OCI-LY3 (cell line): Measurements from ENCODE around the gene CFAP43.

ENCODE experiments used
- H2AFZ ChIP-seq: fragments of 200-600, 300-600 bp; shearing (Covaris generic); 2 replicates; pipeline ENCODE4 v1.6.0; 2014; ENCODE audit warnings: antibody characterized with exemption, low read depth, low read length
- H3K27ac ChIP-seq: fragments of 200-600, 300-600 bp; sonication (generic); 2 replicates; pipeline ENCODE4 v1.5.1; 2014; ENCODE audit warnings: mild to moderate bottlenecking, low read length, moderate library complexity, mixed read lengths
- H3K27me3 ChIP-seq: fragments of 200-600, 300-600 bp; sonication (generic); 2 replicates; pipeline ENCODE4 v1.6.1; 2014; ENCODE audit warnings: low read depth, low read length, mixed read lengths
- H3K36me3 ChIP-seq: fragments of 200-600, 300-600 bp; sonication (generic); replicated peaks from 2 replicates; pipeline ENCODE3; 2014; ENCODE audit warnings: low read depth, low read length, mixed read lengths
- H3K4me1 ChIP-seq: fragments of 300-600, 200-600 bp; sonication (generic); 2 replicates; pipeline ENCODE4 v1.6.1; 2014; ENCODE audit warnings: low read length, mixed read lengths
- H3K4me2 ChIP-seq: fragments of 200-600, 300-600 bp; sonication (generic); 2 replicates; pipeline ENCODE4 v1.6.1; 2014; ENCODE audit warnings: low read length, mixed read lengths
- H3K4me3 ChIP-seq: fragments of 300-600, 200-600 bp; sonication (generic); 2 replicates; pipeline ENCODE4 v1.5.1; 2014; ENCODE audit warnings: antibody characterized with exemption, mild to moderate bottlenecking, low read length, moderate library complexity
- H3K79me2 ChIP-seq: fragments of 300-600, 200-600 bp; shearing (Covaris generic); 2 replicates; pipeline ENCODE4 v1.6.1; 2014; ENCODE audit warnings: mild to moderate bottlenecking, low read length, mixed read lengths
- H3K9ac ChIP-seq: fragments of 300-600, 200-600 bp; shearing (Covaris generic); 2 replicates; pipeline ENCODE4 v1.6.0; 2014; ENCODE audit warnings: mild to moderate bottlenecking, low read length, moderate library complexity
- H3K9me3 ChIP-seq: fragments of 200-600, 300-600 bp; shearing (Covaris generic); 2 replicates; pipeline ENCODE4 v1.6.1; 2014; ENCODE audit warnings: low read length, mixed read lengths; ENCODE audit not compliant: insufficient read depth
- H4K20me1 ChIP-seq: fragments of 200-600, 300-600 bp; sonication (generic); 2 replicates; pipeline ENCODE4 v1.6.1; 2016; ENCODE audit warnings: low read length, mixed read lengths; ENCODE audit not compliant: insufficient read depth
- EZH2phosphoT487 ChIP-seq: fragments of 200-600 bp; shearing (Covaris generic); IDR thresholded peaks from 2 replicates; pipeline ENCODE4 v1.6.1; 2018; ENCODE audit warnings: antibody characterized with exemption, mixed run types, low read depth
- TF ChIP-seq, protein P1 (sequence below): fragments of 200-600, 300-600 bp; sonication (generic); IDR thresholded peaks from 2 replicates; pipeline ENCODE4 v1.5.1; 2014; ENCODE audit warnings: antibody characterized with exemption, low read length, low read depth

The CFAP43 gene

DNA sequence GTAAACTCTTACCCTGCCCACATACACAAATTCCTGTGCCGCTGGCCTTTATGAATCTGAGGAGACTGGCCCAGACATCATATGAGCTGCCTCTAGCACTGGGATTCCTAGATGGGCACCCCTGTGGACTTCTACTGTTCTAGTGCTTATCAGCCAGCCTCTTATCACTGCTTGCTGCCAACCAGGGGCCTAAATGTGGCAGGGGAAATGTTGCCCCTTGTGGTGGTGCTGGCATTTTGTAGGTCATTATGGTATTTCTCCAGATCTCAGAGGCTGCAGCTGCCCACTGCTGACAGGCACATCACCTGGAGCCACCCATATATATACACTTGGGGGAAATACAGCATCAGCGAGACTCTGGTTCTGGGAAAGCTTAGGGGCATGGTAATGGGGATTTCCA is 104.8 kb downstream of the CFAP43 start:
- TF ChIP-seq, protein P1, sequence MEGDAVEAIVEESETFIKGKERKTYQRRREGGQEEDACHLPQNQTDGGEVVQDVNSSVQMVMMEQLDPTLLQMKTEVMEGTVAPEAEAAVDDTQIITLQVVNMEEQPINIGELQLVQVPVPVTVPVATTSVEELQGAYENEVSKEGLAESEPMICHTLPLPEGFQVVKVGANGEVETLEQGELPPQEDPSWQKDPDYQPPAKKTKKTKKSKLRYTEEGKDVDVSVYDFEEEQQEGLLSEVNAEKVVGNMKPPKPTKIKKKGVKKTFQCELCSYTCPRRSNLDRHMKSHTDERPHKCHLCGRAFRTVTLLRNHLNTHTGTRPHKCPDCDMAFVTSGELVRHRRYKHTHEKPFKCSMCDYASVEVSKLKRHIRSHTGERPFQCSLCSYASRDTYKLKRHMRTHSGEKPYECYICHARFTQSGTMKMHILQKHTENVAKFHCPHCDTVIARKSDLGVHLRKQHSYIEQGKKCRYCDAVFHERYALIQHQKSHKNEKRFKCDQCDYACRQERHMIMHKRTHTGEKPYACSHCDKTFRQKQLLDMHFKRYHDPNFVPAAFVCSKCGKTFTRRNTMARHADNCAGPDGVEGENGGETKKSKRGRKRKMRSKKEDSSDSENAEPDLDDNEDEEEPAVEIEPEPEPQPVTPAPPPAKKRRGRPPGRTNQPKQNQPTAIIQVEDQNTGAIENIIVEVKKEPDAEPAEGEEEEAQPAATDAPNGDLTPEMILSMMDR, result peak; percentile 25
- TF ChIP-seq EZH2phosphoT487, result no peak

GRCh38 chr10:104123397-104123796 is 108.8 kb downstream of the CFAP43 start:
- Histone ChIP-seq H3K4me3 (no peak overlapping the region), H3K4me2 (no peak overlapping the region; the same call in 1 of the 2 replicates)

More for the DNA sequence above, 104.8 kb downstream of the CFAP43 start:
- Histone ChIP-seq H3K27me3 (no peaks in the 10 kb centered on the region), H3K27ac (no peak overlapping the region), H3K36me3 (no peaks in the 10 kb centered on the region), H3K4me1 (peaks cover 5% of the 10 kb centered on the region), H3K79me2 (no peaks in the 10 kb centered on the region; the same call in 1 of the 2 replicates), H3K4me2 (no peak overlapping the region), H2AFZ (no peak overlapping the region), H3K9me3 (no peaks in the 10 kb centered on the region), H4K20me1 (no peaks in the 10 kb centered on the region), H3K9ac (no peak overlapping the region), H3K4me3 (no peak overlapping the region)

GRCh38 chr10:104122225-104123107 is 109.7 kb downstream of the CFAP43 start:
- Histone ChIP-seq H3K36me3 (no peaks in the 10 kb centered on the region), H3K27me3 (no peaks in the 10 kb centered on the region), H3K4me1 (peaks cover 11% of the 10 kb centered on the region), H3K9ac (peak overlapping the region; percentile 87), H3K4me3 (peak overlapping the region; percentile 89), H3K4me2 (peak overlapping the region; percentile 89), H3K9me3 (no peaks in the 10 kb centered on the region), H3K79me2 (no peaks in the 10 kb centered on the region; the same call in 1 of the 2 replicates), H4K20me1 (no peaks in the 10 kb centered on the region), H2AFZ (peak overlapping the region; percentile 69; the same call in 1 of the 2 replicates), H3K27ac (peak overlapping the region; percentile 48)
- TF ChIP-seq, protein P1, result no peak
- no peak for TF ChIP-seq EZH2phosphoT487

More at GRCh38 chr10:104123397-104123796, 108.8 kb downstream of the CFAP43 start:
- H4K20me1 ChIP-seq, result no peaks in the 10 kb centered on the region
- no peaks in the 10 kb centered on the region; the same call in 1 of the 2 replicates for H3K79me2 ChIP-seq
- no peak overlapping the region for H2AFZ ChIP-seq
- H3K27me3 ChIP-seq, result no peaks in the 10 kb centered on the region
- no peaks in the 10 kb centered on the region for H3K9me3 ChIP-seq
- no peak overlapping the region for H3K9ac ChIP-seq
- no peak overlapping the region for H3K27ac ChIP-seq
- peaks cover 11% of the 10 kb centered on the region for H3K4me1 ChIP-seq
- H3K36me3 ChIP-seq, result no peaks in the 10 kb centered on the region
- TF ChIP-seq EZH2phosphoT487, result no peak
- TF ChIP-seq, protein P1, result peak; percentile 51

DNA sequence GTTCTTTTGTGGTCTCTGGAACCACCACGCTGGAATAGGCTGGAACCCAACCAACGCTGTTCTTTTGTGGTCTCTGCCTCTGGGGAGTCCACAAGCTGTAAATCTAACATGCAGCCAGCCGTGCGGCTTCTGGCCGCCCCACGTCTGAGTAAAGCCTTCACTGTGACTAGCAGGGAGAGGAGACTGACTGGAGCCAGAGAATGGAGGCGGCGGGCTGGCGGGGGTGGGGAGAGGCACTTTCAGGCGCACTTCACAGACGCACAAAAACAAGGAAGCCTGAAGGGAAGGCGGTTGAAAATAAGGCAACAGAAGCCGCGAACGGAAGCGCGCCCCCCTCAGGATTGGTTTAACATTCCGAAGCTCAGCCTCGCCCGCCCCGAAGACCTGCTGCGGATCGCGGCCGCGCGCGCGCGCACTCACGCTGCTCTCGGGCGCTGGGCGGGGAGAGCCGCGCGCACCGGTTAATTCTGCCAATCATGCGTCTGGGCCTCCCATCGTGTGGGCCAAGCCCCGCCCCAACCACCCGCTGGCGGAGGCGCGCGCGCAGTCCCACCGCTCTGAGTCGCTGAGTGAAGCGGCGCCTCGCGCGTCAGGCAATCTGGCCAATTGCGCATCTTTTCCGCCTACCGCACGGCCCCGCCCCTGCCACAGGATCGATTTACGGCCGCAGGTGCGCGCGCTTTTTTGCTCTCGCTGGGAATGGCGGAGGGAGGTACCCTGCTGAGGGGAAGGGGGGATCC is 110.5 kb downstream of the CFAP43 start, which contains the start of gene SFR1:
Gene SFR1 (plus strand): TSS at position 687 of the 740 bp plus-strand sequence. CDS start 13 bp downstream, at position 700.
- Histone ChIP-seq H3K9ac (peak within 1 kb of the TSS; percentile 98), H3K27me3 (no peaks in the 10 kb centered on the region), H3K9me3 (no peaks in the 10 kb centered on the region), H3K36me3 (no peaks in the 10 kb centered on the region), H3K4me1 (peaks cover 11% of the 10 kb centered on the region), H4K20me1 (no peaks in the 10 kb centered on the region), H2AFZ (peak within 1 kb of the TSS; percentile 96), H3K4me3 (peak within 1 kb of the TSS; percentile 99), H3K4me2 (peak within 1 kb of the TSS; percentile 89), H3K79me2 (no peaks in the 10 kb centered on the region; the same call in 1 of the 2 replicates), H3K27ac (peak within 1 kb of the TSS; percentile 86)
- no peak for TF ChIP-seq EZH2phosphoT487
- TF ChIP-seq, protein P1, result peak; percentile 40
